Caco-2 (cell line): ENCODE measurements around the gene RNF14. TPM values are rescaled to one million over a fixed set of nuclear protein-coding genes. Genes with fewer than 3 reads are reported as not detected.
"Not testable (repeated sequence)": the region's sequence is repeated elsewhere in the genome, so short reads cannot be mapped to it uniquely, and the experiment has no call there.

ENCODE experiments used
- BruUV-seq: library from RNA; stranded (reverse); fragments of 400-500 nt; replicated peaks from 2 replicates; lab custom pipeline; 2021; lab: Mats Ljungman, UMichigan
- CTCF ChIA-PET: fragments of 300-600 bp; sonication (Branson Sonifier 250); formaldehyde crosslinking; loops from one replicate; lab custom pipeline; 2022; ENCODE audit warnings: antibody characterized with exemption; lab: Charles Lee
- POLR2A ChIA-PET: fragments of 300-600 bp; sonication (Branson Sonifier 250); formaldehyde crosslinking; loops from one replicate; lab custom pipeline; 2022; ENCODE audit warnings: antibody characterized with exemption; lab: Charles Lee
- DNase-seq, 2 experiments: peaks; one replicate each; pipeline versions ENCODE4 v3.0.0 to v3.0.0-alpha.2; 2020 to 2022
- H3K27me3 ChIP-seq: replicated peaks from 2 replicates; pipeline ENCODE4 v1.6.0; 2011; ENCODE audit warnings: low read length; ENCODE audit not compliant: control insufficient read depth, insufficient read depth
- H3K36me3 ChIP-seq: 2 replicates; pipeline ENCODE4 v1.5.1; 2011; ENCODE audit warnings: low read length; ENCODE audit not compliant: control insufficient read depth, insufficient read depth
- H3K4me1 ChIP-seq: fragments of 250-450 bp; sonication (Bioruptor Pico); 2 replicates; pipeline ENCODE4 v1.5.1; 2020; ENCODE audit warnings: mild to moderate bottlenecking
- H3K4me3 ChIP-seq: 2 replicates; pipeline ENCODE4 v1.5.1; 2011; ENCODE audit warnings: low read depth, mild to moderate bottlenecking, control low read depth, low read length
- H3K9me3 ChIP-seq: fragments of 250-450 bp; sonication (Bioruptor Pico); 2 replicates; pipeline ENCODE4 v1.5.1; 2020; ENCODE audit warnings: mild to moderate bottlenecking, moderate library complexity
- H3K27ac Mint-ChIP-seq: one replicate; pipeline ENCODE4 v1.8.0; 2022; ENCODE audit warnings: mixed read lengths; ENCODE audit not compliant: unreplicated experiment
- H3K27me3 Mint-ChIP-seq: one replicate; pipeline ENCODE4 v1.8.0; 2022; ENCODE audit warnings: mixed read lengths; ENCODE audit not compliant: insufficient read depth, unreplicated experiment
- H3K36me3 Mint-ChIP-seq: one replicate; pipeline ENCODE4 v1.8.0; 2022; ENCODE audit warnings: mild to moderate bottlenecking, mixed read lengths; ENCODE audit not compliant: insufficient read depth, unreplicated experiment
- H3K4me1 Mint-ChIP-seq: one replicate; pipeline ENCODE4 v1.8.0; 2022; ENCODE audit warnings: low read depth, mixed read lengths; ENCODE audit not compliant: unreplicated experiment
- H3K4me3 Mint-ChIP-seq: one replicate; pipeline ENCODE4 v1.8.0; 2022; ENCODE audit warnings: mild to moderate bottlenecking, moderate library complexity, mixed read lengths; ENCODE audit not compliant: unreplicated experiment
- H3K9me3 Mint-ChIP-seq: one replicate; pipeline ENCODE4 v1.8.0; 2022; ENCODE audit warnings: mixed read lengths; ENCODE audit not compliant: unreplicated experiment
- intact Hi-C: fragments of 100-400 bp; cut with micrococcal nuclease; formaldehyde crosslinking; loops from one replicate; pipeline ENCODE4 v1.10.0; 2022; ENCODE audit not compliant: unreplicated experiment
- total RNA-seq: library from RNA; stranded (reverse); gene quantifications from 2 replicates; pipeline ENCODE4 v1.2.3, GENCODE V29; 2022
- TF ChIP-seq, protein P1 (sequence below), 2 experiments: fragments of 200-600 bp in 1 of 2; IDR thresholded peaks; 1 replicate in 1 of 2; 2 replicates in 1 of 2; pipeline versions ENCODE4 v1.5.1 to v1.8.0; 2011 to 2022; ENCODE audit warnings: antibody characterized with exemption in 1 of 2, control low read depth in 1 of 2, inconsistent platforms in 1 of 2, low read depth in 1 of 2, low read length in 1 of 2, mild to moderate bottlenecking in 1 of 2, moderate library complexity in 1 of 2; ENCODE audit not compliant: insufficient read depth in 1 of 2, severe bottlenecking in 1 of 2, unreplicated experiment in 1 of 2

RNF14 gene
- total RNA-seq, 1 experiment from 2014 or later, result 38.7 TPM

DNA sequence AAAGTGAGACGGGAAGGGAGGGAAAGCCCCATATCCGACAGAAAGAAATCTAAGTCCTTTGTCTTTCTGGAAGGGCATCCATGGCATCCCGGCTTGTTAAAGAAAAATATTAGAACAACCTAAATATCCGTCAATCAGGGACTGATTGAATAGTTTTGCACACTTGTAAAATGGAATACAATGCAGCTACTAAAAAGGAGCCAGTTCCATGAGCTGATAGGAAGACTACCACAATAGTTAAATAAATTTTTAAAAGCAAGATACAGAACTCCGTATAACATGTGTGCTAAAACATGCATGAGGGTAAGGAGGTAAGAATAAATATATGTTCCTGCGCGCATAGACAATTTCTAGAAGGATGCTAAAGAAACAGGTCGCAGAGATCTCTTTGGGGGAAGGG, 56.7 kb downstream of the RNF14 start:
- H3K36me3 ChIP-seq, result no peaks in the 10 kb centered on the region
- no peaks in the 10 kb centered on the region for H3K27me3 ChIP-seq
- H3K4me3 ChIP-seq, result no peak overlapping the region
- BruUV-seq, result no TSS peak
- Mint-ChIP-seq H3K36me3 (no peaks in the 10 kb centered on the region), H3K27me3 (peaks cover 2% of the 10 kb centered on the region), H3K27ac (no peak overlapping the region), H3K4me3 (peak overlapping the region; percentile 84), H3K9me3 (peaks cover 2% of the 10 kb centered on the region), H3K4me1 (no peaks in the 10 kb centered on the region)
- H3K4me1 ChIP-seq, result no peaks in the 10 kb centered on the region
- ChIA-PET CTCF (no interaction called here), POLR2A (no interaction called here)
- TF ChIP-seq, protein P1, sequence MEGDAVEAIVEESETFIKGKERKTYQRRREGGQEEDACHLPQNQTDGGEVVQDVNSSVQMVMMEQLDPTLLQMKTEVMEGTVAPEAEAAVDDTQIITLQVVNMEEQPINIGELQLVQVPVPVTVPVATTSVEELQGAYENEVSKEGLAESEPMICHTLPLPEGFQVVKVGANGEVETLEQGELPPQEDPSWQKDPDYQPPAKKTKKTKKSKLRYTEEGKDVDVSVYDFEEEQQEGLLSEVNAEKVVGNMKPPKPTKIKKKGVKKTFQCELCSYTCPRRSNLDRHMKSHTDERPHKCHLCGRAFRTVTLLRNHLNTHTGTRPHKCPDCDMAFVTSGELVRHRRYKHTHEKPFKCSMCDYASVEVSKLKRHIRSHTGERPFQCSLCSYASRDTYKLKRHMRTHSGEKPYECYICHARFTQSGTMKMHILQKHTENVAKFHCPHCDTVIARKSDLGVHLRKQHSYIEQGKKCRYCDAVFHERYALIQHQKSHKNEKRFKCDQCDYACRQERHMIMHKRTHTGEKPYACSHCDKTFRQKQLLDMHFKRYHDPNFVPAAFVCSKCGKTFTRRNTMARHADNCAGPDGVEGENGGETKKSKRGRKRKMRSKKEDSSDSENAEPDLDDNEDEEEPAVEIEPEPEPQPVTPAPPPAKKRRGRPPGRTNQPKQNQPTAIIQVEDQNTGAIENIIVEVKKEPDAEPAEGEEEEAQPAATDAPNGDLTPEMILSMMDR (IDR thresholded peaks at IDR 0.05; ENCODE audit: insufficient read depth in 1 of 2, low read depth in 1 of 2, low read length in 1 of 2, severe bottlenecking in 1 of 2, unreplicated experiment in 1 of 2), result no peak
- intact Hi-C loops, result no loop called here
- H3K9me3 ChIP-seq, result no peaks in the 10 kb centered on the region
- no peak for DNase-seq

DNA sequence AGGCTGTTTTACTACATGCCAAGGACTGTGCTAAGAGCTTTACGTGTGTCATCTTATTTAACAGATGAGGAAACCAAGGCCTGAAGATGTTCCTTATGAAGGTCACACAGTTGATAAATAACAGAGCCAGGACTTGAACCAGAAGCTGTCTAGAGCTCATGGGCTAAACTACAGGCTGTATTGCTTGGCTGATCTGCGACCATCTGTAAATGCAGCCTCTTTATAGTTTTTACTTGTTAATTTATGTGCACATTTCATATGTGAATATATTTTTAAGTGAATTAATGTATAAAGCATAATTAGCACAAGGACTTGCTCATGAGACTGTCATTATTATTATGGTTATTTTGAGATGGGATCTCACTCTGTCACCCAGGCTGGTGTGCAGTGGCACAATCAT, 63.2 kb downstream of the RNF14 start:
- no peak for DNase-seq
- Mint-ChIP-seq H3K27me3 (no peaks in the 10 kb centered on the region), H3K4me3 (no peak overlapping the region), H3K9me3 (no peaks in the 10 kb centered on the region), H3K4me1 (peaks cover 6% of the 10 kb centered on the region), H3K36me3 (no peaks in the 10 kb centered on the region), H3K27ac (no peak overlapping the region)
- no peaks in the 10 kb centered on the region for H3K36me3 ChIP-seq
- no peaks in the 10 kb centered on the region for H3K27me3 ChIP-seq
- POLR2A ChIA-PET, result no interaction called here
- intact Hi-C loops, result no loop called here
- no peak overlapping the region for H3K4me3 ChIP-seq
- TF ChIP-seq, protein P1 (IDR thresholded peaks at IDR 0.05; ENCODE audit: insufficient read depth in 1 of 2, low read depth in 1 of 2, low read length in 1 of 2, severe bottlenecking in 1 of 2, unreplicated experiment in 1 of 2), result no peak
- H3K9me3 ChIP-seq, result no peaks in the 10 kb centered on the region
- BruUV-seq, result no TSS peak
- CTCF ChIA-PET, result no interaction called here
- H3K4me1 ChIP-seq, result no peaks in the 10 kb centered on the region

DNA sequence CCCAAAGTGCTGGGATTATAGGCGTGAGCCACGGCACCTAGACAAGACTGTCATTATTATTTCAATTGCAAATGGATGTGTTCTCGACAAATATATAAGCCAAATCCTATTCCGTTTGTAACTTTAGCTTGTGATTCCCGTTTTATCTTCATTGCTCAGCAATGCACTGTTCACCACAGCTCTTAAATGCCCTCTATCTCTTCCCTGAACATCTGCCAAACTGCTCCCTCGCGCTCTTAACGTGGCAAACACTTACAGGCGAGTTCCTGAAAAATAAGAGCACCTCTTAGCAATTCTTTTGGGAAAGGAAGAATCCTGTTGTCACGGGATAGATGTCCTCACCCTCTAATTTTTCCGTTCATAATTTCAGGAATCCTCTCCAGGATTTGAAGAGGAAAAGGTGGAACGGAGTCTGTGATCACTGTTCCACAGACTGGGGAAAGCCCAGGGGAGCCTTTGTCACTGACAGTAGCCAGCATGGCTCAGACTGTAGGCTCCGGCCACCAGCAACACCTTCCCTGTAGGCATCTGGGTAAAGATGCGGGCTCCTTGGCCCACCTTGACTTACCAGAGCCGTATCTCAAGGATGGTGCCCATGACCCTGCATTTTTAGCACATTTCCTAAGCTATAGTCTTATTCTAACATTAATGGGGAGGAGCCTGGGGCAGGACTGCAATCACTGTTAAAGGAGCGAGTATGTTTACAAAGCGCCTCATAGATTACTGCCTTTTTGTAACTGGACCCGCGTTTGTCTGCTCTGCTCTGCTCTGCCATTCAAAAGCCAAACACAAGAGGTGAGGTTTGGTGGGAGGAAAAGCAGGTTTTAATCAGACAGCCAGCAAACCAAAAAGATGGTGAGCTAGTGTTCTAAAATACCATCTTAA, 64.1 kb downstream of the RNF14 start:
- no TSS peak for BruUV-seq
- CTCF ChIA-PET, result interaction anchor here (0.5 to 0.6 kb wide), 2 partner anchors 48 to 69 kb away, joined by 3 to 4 read pairs; no protein-coding TSS in a partner anchor

DNA sequence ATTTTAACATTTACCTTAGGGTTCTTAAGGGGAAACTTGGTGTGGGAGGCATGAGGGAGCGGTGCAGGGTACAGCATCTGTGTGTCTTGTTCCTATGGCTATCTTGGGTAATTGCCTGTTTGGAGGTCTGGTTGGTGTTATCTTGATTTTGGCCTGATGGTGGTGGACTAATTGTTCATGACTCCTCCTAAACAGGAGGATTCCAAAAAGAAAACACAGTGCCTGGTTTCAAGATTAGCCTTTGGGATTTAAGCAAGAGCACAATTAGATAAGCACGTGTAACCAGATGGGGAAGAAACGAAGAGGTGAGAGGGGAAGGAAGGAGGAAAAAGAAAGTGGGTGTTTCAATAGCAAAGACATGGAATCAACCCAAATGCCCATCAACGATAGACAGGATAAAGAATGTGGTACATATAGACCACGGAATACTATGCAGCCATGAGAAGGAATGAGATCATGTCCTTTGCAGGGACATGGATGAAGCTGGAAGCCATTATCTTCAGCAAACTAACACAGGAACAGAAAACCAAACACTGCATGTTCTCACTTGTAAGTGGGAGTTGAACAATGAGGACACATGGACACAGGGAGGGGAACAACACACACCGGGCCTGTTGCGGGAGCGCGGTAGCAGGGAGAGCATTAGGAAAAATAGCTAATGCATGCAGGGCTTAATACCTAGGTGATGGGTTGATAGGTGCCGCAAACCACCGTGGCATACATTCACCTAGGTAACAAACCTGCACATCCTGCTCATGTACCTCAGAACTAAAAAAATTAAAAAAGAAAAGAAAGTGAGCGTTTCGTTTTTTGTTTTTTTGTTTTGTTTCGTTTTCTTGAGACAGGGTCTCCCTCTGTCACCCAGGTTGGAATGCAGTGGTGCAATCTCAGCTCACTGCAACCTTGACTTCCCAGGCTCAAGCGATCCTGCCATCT, 65.0 kb downstream of the RNF14 start:
- H3K9me3 Mint-ChIP-seq, H3K36me3 Mint-ChIP-seq, DNase-seq, H3K4me1 ChIP-seq, POLR2A ChIA-PET, H3K9me3 ChIP-seq, intact Hi-C loops, BruUV-seq, H3K27ac Mint-ChIP-seq, H3K4me1 Mint-ChIP-seq, H3K4me3 Mint-ChIP-seq, H3K27me3 Mint-ChIP-seq, H3K36me3 ChIP-seq, H3K4me3 ChIP-seq, H3K27me3 ChIP-seq: not testable (repeated sequence)
- CTCF ChIA-PET, result interaction anchor here (0.5 to 0.6 kb wide), 2 partner anchors 47 to 68 kb away, joined by 3 to 4 read pairs; no protein-coding TSS in a partner anchor

More for the DNA sequence above, 64.1 kb downstream of the RNF14 start:
- no peak overlapping the region for H3K4me3 Mint-ChIP-seq
- H3K9me3 Mint-ChIP-seq, result no peaks in the 10 kb centered on the region
- H3K9me3 ChIP-seq, result no peaks in the 10 kb centered on the region
- H3K4me3 ChIP-seq, result no peak overlapping the region
- intact Hi-C loops, result no loop called here
- H3K27me3 Mint-ChIP-seq, result no peaks in the 10 kb centered on the region
- TF ChIP-seq, protein P1 (IDR thresholded peaks at IDR 0.05; ENCODE audit: insufficient read depth in 1 of 2, low read depth in 1 of 2, low read length in 1 of 2, severe bottlenecking in 1 of 2, unreplicated experiment in 1 of 2), result no peak
- H3K4me1 ChIP-seq, result no peaks in the 10 kb centered on the region
- DNase-seq, result no peak
- H3K27me3 ChIP-seq, result no peaks in the 10 kb centered on the region
- no peaks in the 10 kb centered on the region for H3K36me3 ChIP-seq
- peaks cover 6% of the 10 kb centered on the region for H3K4me1 Mint-ChIP-seq
- H3K36me3 Mint-ChIP-seq, result no peaks in the 10 kb centered on the region
- H3K27ac Mint-ChIP-seq, result no peak overlapping the region
- POLR2A ChIA-PET, result no interaction called here
